GM19099 (cell line): ENCODE measurements around the gene FOXL3.

Experiments
- POLR2A ChIP-seq: IDR thresholded peaks from 3 replicates; pipeline ENCODE4 v1.6.1; 2011; ENCODE audit warnings: low read depth; ENCODE audit not compliant: insufficient read length; ENCODE audit errors: extremely low read depth

FOXL3 gene

DNA sequence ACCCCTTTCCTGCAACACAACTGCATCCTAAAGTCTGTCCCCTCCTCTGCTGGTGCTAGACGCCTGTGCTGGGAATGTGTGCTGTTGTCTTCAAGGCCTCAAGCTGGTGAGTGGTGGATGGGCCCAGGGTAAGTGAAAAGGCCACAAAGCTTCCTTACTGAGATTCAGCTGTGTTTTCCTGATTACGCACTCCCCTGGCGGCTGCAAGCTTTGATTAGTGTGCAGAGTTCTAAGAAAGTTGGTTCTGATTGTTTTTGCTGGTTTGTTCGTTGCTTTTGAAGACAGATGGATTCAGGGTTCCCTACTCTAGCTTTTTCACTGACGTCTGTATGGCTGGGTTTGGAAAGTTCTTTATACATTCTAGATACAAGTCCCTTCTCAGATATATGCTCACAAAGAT is 11.9 kb upstream of the FOXL3 start:
- TF ChIP-seq POLR2A, result no peak

DNA sequence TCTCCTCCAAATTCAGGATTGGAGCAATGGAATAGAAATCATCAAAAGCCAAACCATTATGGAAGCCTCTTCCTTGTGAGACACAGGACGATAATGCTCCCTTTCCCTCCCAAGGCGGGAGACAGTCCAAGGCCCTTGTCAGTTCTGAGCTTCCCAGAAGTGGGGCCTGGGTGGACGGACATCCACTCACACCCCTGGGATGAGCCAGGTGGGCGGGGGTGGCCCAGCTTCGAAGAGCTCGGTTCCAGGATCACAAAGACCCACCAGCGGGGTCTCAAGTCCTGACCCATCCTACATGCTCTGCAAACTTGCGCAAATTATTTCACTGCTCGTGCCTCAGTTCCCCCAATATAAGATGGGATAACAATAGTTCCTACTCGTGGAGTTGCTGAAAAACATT is 10.1 kb upstream of the FOXL3 start:
- no peak for TF ChIP-seq POLR2A

DNA sequence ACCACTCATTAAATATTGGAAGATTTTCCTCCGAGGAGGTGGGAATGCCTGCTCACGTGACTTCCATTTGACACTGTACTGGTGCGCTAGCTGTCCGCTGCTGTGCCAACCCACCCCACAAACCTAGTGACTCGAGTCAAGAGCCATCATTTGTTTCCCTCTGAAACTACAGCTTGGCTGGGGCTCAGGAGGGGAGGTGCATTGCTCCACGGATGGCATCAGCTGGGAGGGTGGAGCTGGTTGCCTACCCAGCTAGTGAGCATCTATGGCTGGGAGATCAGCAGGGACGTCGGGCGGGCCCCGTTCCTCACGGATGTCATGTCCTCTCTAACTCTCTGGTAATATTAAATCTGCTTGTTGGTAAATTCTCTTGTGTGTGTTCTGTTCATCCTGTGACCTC is 9.5 kb upstream of the FOXL3 start:
- TF ChIP-seq POLR2A, result no peak

DNA sequence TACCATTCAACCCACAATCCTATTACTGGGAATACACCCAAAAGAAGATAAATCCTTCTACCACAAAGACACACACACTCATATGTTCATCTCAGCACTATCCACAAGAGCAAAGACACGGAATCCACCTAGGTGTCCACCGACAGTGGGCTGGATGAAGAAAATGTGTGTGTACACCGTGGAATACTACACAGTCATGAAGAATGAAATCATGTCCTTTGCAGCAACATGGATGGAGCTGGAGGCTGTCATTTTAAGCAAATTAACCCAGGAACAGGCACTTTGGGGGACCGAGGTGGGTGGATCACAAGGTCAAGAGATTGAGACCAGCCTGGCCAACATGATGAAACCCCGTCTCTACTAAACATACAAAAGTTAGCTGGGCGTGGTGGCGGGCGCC is 8.3 kb upstream of the FOXL3 start:
- no peak for TF ChIP-seq POLR2A

DNA sequence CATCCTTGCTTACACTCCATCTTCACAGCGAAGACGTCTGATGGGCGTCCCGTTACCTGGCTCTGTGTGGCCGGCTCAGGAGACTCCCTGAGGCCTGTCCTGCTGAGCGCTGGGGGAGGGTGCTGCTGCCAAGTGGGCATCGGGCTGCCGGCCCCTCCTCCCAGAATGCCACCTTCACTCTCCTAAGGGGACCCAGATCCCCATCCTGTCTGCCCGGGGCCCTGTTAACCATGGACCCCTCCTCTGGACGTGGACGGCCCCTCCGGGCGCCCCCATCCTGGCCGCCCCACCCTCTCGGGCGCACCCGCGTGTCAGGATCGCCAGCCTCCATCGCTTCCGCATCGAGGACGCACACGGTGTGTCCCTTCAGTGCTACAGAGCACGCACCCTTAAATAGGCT is 7.3 kb upstream of the FOXL3 start:
- no peak for TF ChIP-seq POLR2A

DNA sequence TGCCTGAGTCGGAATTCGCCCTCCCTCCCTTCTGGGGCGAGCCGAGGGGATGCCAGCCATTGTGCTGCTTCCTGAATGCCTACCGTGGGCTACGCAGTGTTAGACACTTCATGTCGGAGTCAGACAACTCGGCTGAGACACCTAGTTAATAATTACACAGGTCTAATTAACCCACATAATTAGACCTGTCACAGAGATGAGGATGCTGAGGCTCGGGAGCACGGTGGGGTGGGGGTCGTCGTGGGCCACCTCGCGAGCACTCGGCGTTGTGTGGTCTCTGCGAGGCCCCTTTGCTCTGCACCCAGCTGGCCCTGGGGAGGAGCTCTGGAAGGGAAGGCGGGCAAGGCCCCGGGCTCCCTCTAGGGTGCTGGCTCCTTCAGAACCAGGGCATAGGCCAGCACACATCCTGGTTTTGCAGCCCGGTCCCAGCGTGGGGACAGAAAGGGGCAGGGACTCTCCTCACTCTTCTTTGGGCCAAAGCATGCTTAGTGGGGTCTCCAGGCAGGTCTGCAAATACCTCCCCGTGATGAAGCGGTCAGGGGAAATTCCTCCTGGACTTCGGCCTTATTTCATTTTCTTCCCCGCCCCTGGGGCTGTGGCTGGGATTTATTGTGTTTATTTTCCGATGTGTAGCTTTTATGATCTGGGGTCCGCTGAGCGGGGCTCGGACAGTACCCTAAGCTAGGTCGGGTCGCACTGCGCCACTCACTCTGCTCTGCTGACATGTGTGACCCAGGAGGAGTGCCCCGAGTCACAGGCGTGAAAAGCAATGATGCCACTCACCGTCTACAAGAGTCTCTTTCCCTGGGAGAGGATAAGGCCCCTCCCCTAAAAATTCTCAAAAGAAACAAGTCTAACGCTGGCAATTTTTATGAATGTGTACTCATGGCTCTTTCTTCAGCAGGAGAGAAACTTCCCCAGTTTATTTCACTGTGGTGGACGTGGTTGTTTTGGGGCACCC is 4.9 kb upstream of the FOXL3 start:
- no peak for TF ChIP-seq POLR2A

DNA sequence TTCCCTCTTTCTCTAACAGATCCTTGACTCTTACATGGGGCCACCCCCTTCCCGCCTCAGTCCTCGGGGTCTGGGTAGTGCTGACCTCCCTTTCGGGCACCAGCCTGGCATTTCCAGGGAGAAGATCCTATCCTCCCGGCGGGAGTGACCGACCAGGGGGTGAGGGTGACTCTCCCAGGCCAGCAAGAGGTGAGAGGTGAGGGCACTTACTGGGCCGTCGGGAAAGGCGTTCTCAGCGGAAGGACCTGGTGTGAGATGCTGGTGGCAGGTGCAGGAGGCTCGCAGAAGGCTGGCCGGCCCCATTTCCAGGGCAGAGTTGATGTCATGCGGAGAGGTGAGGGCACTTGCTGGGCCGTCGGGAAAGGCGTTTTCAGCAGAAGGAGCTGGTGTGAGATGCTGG is 4.2 kb upstream of the FOXL3 start:
- TF ChIP-seq POLR2A, result no peak

DNA sequence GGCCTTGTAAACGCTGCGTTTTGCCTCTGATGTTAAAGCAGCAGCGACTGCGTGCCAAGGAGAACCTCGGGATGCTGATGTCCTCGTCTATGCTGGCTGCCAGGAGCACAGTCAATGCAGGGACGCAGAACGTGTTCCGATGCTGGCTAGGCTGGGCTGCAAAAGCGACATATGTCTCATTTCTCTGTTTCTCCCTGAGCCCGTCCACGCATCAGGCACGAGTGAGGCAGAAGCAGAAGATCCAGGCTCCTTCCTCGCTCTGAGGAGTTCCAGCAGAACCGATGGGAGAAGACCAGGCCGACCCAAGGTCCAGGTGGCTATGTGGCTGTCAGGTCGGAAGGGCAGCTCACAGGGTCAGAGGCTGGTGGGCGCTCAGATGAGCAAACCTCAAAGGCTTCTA is 3.7 kb upstream of the FOXL3 start:
- TF ChIP-seq POLR2A, result no peak

DNA sequence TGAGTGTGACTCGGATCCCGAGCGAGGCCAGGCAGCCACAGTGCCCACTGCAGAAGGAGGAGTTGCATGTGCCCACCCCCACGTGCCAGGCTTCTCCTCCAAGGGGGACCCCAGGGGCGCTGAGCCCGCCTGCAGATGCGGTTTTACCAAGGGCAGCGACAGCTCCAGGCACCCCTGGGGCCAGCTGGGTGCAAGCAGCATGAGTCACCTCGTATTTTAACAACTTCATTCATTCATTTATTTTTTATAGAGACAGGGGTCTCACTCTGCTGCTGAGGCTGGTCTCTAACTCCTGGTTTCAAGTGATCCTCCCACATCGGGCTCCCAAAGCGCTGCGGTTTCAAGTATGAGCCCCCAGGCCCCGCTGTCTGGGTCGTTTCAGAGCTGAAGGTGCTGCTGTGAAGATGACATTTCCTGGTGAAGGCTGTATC is 1.3 kb upstream of the FOXL3 start:
- TF ChIP-seq POLR2A, result no peak

DNA sequence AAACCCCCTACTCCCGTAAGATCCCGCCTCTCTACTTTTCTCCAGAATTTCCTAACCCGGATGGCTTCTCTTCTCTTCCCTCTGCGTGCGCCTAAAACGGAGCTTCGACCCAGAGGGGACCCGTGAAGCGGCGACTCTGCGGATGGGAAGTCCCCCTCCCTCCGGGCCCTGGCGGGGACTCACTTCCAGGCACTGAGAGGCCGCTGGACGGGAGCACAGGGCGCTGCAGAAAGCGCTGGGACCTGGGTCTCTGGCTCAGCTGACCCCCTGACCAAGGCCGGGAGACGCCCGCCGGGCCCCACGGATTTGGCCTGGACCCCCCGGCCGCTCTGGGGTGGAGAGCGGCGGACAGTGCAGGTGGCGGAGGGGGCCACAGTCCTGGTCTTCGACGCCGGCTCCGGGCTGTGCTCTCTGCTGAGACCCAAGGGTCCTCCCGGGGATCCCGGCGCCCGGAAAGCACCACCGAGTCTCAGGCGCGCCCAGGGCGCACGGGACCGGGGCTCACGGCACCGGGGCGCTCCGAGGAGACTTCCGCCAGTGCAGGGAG is 688 bp upstream of the FOXL3 start:
- TF ChIP-seq POLR2A, result no peak

DNA sequence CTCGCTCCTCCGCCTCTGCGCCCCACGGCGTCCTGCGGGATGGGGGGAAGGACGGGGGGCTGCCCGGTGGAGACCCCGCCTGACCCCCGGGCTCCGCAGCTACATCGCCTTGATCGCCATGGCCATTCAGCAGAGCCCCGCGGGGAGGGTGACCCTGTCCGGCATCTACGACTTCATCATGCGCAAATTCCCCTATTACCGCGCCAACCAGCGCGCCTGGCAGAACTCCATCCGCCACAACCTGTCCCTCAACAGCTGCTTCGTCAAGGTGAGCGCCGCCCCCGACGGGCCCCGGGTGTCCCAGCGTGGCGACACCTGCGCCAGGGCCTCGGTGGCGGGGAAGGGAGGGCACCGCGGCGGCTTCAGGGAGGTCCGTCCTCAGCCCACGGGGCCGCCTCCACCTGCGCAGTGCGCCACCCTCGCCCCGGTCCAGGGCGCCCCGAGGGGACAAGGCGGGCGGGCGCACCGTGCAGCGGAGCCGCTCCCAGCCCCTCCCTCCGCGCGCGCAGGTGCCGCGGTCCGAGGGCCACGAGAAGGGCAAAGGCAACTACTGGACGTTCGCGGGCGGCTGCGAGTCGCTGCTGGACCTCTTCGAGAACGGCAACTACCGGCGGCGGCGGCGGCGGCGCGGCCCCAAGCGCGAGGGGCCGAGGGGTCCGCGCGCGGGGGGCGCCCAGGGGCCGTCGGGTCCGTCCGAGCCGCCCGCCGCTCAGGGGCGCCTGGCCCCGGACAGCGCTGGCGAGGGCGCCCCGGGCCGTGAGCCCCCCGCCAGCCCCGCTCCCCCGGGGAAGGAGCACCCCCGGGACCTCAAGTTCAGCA is 793 bp downstream of the FOXL3 start:
- no peak for TF ChIP-seq POLR2A

DNA sequence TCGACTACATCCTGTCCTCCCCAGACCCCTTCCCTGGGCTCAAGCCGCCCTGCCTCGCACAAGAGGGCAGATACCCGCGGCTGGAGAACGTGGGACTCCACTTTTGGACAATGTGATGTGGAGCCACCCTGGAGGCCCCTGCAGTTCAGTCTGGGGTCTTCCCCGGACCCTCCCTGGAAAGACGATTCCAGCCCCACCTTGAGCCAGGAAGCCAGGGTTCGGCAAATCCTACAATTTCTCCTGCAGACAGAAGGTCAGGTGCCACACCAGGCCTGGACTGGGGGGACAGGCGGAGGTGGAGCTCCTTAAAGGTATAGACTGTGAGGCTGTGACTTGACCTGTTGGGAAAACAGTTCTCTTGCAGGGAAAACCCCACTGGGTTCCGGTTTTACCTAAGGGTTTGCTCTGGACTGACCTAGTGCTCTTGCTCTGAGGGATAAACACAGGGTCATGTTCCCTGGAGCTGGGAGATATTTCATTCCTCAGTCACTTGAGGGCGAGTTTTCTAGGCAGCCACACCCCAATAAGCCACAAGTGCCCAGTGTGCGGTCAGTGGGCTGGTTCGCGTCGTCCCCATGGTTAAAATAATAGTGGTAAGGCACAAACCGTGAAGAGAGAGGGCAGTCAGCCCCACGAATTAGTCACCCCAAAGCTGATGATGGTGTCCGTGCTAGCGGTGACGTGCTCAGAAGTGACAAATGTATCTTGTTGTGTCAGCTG is 1.6 kb downstream of the FOXL3 start:
- TF ChIP-seq POLR2A, result no peak

DNA sequence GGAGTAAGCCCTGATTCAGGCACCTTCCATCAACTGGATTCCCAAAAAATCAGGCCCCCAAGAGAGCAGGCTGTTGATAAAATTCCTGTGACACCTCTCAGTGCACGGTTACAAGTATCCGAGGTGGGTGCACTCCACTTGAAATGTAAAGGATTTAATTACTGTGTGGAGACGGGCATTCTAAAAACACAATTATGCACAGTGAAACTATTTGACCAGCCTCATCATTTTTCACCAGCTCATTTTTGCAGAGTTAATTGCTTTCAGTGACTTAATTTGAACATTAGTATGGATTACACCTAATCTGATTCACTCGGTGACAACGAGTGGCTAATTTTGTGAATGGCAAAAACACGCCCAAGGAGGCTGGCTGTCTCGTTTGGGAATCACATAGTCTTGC is 2.3 kb downstream of the FOXL3 start:
- no peak for TF ChIP-seq POLR2A

DNA sequence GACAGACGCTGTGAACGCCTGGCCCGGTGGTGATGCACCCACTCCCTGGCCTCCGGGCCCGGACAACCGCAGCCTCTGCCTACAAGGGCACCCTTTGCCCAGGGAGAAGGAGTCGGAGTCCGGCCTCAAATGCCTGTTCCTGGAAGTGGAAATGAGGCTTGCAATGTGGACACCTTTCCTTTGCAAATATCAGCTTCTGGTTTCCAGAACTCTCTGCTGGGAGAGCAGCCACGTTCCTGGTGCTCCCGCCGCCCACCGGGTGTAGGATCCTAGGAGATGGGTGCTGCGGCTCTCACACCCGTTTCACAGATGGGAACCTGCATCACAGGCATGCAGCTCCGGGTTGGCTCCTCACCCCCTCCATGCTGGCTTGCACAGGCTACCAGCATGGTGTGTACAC is 2.9 kb downstream of the FOXL3 start:
- no peak for TF ChIP-seq POLR2A
